HepG2 (cell line): Measurements from ENCODE around the gene CREBBP. TPM values are rescaled to one million over a fixed set of nuclear protein-coding genes. Genes with fewer than 3 reads are reported as not detected.
A peak's percentile ranks its signal among the peaks of the same experiment; 100 is the strongest.

ENCODE experiments used
- ETV5 ChIP-seq: IDR thresholded peaks from 2 replicates; pipeline ENCODE4 v1.6.1; 2018; ENCODE audit warnings: missing biosample characterization, missing genetic modification reagents, inconsistent platforms, borderline replicate concordance
- GPBP1L1 ChIP-seq: sonication (generic); formaldehyde crosslinking; IDR thresholded peaks from 2 replicates; pipeline ENCODE4 v1.5.0; 2020; ENCODE audit warnings: mild to moderate bottlenecking, missing genetic modification reagents
- HOXD1 ChIP-seq: sonication (generic); formaldehyde crosslinking; IDR thresholded peaks from 2 replicates; pipeline ENCODE4 v1.5.0; 2020; ENCODE audit warnings: missing genetic modification reagents
- JDP2 ChIP-seq: sonication (generic); formaldehyde crosslinking; IDR thresholded peaks from 2 replicates; pipeline ENCODE4 v1.8.1; 2022; ENCODE audit warnings: missing genetic modification reagents, borderline replicate concordance
- NCOA5 ChIP-seq: sonication (generic); formaldehyde crosslinking; IDR thresholded peaks from 2 replicates; pipeline ENCODE4 v1.4.0; 2020; ENCODE audit warnings: missing genetic modification reagents
- NFIB ChIP-seq: sonication (generic); formaldehyde crosslinking; IDR thresholded peaks from 2 replicates; pipeline ENCODE4 v1.9.0; 2021; ENCODE audit warnings: missing genetic modification reagents, mild to moderate bottlenecking, borderline replicate concordance
- PAWR ChIP-seq: sonication (generic); formaldehyde crosslinking; IDR thresholded peaks from 2 replicates; pipeline ENCODE4 v1.4.0; 2020; ENCODE audit warnings: missing genetic modification reagents, mild to moderate bottlenecking, borderline replicate concordance
- PHF20 ChIP-seq: sonication (generic); formaldehyde crosslinking; IDR thresholded peaks from 2 replicates; pipeline ENCODE4 v1.5.0; 2020; ENCODE audit warnings: mild to moderate bottlenecking, missing genetic modification reagents
- POGZ ChIP-seq: sonication (generic); formaldehyde crosslinking; IDR thresholded peaks from 2 replicates; pipeline ENCODE4 v1.4.0; 2020; ENCODE audit warnings: mild to moderate bottlenecking, missing genetic modification reagents
- POLR2AphosphoS2 ChIP-seq: IDR thresholded peaks from 2 replicates; pipeline ENCODE4 v1.6.1; 2011; ENCODE audit warnings: low read depth, low read length, improper control_type of control experiment
- SRSF1 ChIP-seq: fragments of 200-400 bp; formaldehyde crosslinking; optimal IDR thresholded peaks from 2 replicates; pipeline ENCODE3; 2017; ENCODE audit warnings: mild to moderate bottlenecking, low read depth, low read length, moderate library complexity
- ZMYM2 ChIP-seq: sonication (generic); formaldehyde crosslinking; IDR thresholded peaks from 2 replicates; pipeline ENCODE4 v1.8.0; 2022; ENCODE audit warnings: mild to moderate bottlenecking, missing genetic modification reagents
- ZNF263 ChIP-seq: sonication (generic); formaldehyde crosslinking; IDR thresholded peaks from 2 replicates; pipeline ENCODE4 v1.4.0; 2020; ENCODE audit warnings: missing genetic modification reagents
- ZNF616 ChIP-seq: sonication (generic); formaldehyde crosslinking; IDR thresholded peaks from 2 replicates; pipeline ENCODE4 v1.5.0; 2020; ENCODE audit warnings: low read depth, mild to moderate bottlenecking, missing genetic modification reagents
- ZNF746 ChIP-seq: sonication (generic); formaldehyde crosslinking; IDR thresholded peaks from 2 replicates; pipeline ENCODE4 v1.8.0; 2022; ENCODE audit warnings: mild to moderate bottlenecking, missing genetic modification reagents
- ZNF782 ChIP-seq: sonication (generic); formaldehyde crosslinking; IDR thresholded peaks from 2 replicates; pipeline ENCODE4 v1.4.0; 2020; ENCODE audit warnings: missing genetic modification reagents, mild to moderate bottlenecking, borderline replicate concordance
- ZNF790 ChIP-seq: sonication (generic); formaldehyde crosslinking; IDR thresholded peaks from 2 replicates; pipeline ENCODE4 v1.8.0; 2022; ENCODE audit warnings: missing genetic modification reagents, mild to moderate bottlenecking, borderline replicate concordance
- polyA plus RNA-seq, 8 experiments: library from polyadenylated mRNA; depleted of rRNA in 3 of 8; stranded (reverse) in 7 of 8; unstranded in 1 of 8; fragments of >200 nt; fragmentation: Illumina TruSeq in 4 of 8; extraction: Trizol in 4 of 8; gene quantifications; 2 replicates each; pipeline versions ENCODE4 v1.2.1 to v1.2.3, GENCODE V29; 2011 to 2016; ENCODE audit warnings: low read depth in 4 of 8, missing spikeins in 1 of 8, mixed read lengths in 1 of 8; ENCODE audit not compliant: insufficient read depth in 1 of 8
- total RNA-seq, 5 experiments: library from RNA; depleted of rRNA; stranded (reverse); fragments of >200 nt; fragmentation: Illumina TruSeq; extraction: Trizol; gene quantifications; 2 replicates each; pipeline ENCODE4 v1.2.3, GENCODE V29; 2016; ENCODE audit warnings: low read depth in 1 of 5
- TF ChIP-seq, protein P1 (sequence below): sonication (generic); formaldehyde crosslinking; IDR thresholded peaks from 2 replicates; pipeline ENCODE4 v1.4.0; 2020; ENCODE audit warnings: missing genetic modification reagents
- TF ChIP-seq, protein P2 (sequence below): sonication (generic); formaldehyde crosslinking; IDR thresholded peaks from 2 replicates; pipeline ENCODE4 v1.8.1; 2023; ENCODE audit warnings: missing genetic modification reagents, inconsistent platforms, borderline replicate concordance
- TF ChIP-seq, protein P3 (sequence below): sonication (generic); formaldehyde crosslinking; conservative IDR thresholded peaks from 2 replicates; pipeline ENCODE4 v1.4.0; 2020; ENCODE audit warnings: missing genetic modification reagents
- TF ChIP-seq, protein P4 (sequence below): sonication (generic); formaldehyde crosslinking; IDR thresholded peaks from 2 replicates; pipeline ENCODE4 v1.4.0; 2020; ENCODE audit warnings: missing genetic modification reagents, mild to moderate bottlenecking, borderline replicate concordance
- TF ChIP-seq, protein P5 (sequence below): IDR thresholded peaks from 2 replicates; pipeline ENCODE4 v1.6.1; 2016; ENCODE audit warnings: low read depth, borderline replicate concordance

CREBBP gene
- total and polyA plus RNA-seq, 2 of the 13 experiments (the other 11 are each of a cell fraction or from before 2014, with no cell fraction given) = 5.3 to 10.4 TPM

GRCh38 chr16:3712861-3713372 lies 167.6 kb downstream of the CREBBP start (continued):
- TF ChIP-seq POLR2AphosphoS2 (no peak), GPBP1L1 (CRISPR knock-in tag) (no peak), NCOA5 (CRISPR knock-in tag) (no peak), POGZ (no peak), ZNF616 (CRISPR knock-in tag) (no peak), ZNF746 (no peak), HOXD1 (CRISPR knock-in tag) (no peak), PAWR (CRISPR knock-in tag) (no peak), ZNF782 (CRISPR knock-in tag) (no peak), PHF20 (CRISPR knock-in tag) (no peak), ETV5 (CRISPR knock-in tag) (no peak), ZNF263 (CRISPR knock-in tag) (no peak), NFIB (no peak), ZMYM2 (CRISPR knock-in tag) (no peak; the same call in 1 of the 2 replicates), JDP2 (CRISPR knock-in tag) (no peak), SRSF1 (no peak), ZNF790 (CRISPR knock-in tag) (no peak)
- TF ChIP-seq, protein P1, sequence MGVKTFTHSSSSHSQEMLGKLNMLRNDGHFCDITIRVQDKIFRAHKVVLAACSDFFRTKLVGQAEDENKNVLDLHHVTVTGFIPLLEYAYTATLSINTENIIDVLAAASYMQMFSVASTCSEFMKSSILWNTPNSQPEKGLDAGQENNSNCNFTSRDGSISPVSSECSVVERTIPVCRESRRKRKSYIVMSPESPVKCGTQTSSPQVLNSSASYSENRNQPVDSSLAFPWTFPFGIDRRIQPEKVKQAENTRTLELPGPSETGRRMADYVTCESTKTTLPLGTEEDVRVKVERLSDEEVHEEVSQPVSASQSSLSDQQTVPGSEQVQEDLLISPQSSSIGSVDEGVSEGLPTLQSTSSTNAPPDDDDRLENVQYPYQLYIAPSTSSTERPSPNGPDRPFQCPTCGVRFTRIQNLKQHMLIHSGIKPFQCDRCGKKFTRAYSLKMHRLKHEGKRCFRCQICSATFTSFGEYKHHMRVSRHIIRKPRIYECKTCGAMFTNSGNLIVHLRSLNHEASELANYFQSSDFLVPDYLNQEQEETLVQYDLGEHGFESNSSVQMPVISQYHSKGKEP (CRISPR knock-in tag) = no peak
- TF ChIP-seq, protein P2, sequence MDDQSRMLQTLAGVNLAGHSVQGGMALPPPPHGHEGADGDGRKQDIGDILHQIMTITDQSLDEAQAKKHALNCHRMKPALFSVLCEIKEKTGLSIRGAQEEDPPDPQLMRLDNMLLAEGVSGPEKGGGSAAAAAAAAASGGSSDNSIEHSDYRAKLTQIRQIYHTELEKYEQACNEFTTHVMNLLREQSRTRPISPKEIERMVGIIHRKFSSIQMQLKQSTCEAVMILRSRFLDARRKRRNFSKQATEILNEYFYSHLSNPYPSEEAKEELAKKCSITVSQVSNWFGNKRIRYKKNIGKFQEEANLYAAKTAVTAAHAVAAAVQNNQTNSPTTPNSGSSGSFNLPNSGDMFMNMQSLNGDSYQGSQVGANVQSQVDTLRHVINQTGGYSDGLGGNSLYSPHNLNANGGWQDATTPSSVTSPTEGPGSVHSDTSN (CRISPR knock-in tag) = no peak
- TF ChIP-seq, protein P3, sequence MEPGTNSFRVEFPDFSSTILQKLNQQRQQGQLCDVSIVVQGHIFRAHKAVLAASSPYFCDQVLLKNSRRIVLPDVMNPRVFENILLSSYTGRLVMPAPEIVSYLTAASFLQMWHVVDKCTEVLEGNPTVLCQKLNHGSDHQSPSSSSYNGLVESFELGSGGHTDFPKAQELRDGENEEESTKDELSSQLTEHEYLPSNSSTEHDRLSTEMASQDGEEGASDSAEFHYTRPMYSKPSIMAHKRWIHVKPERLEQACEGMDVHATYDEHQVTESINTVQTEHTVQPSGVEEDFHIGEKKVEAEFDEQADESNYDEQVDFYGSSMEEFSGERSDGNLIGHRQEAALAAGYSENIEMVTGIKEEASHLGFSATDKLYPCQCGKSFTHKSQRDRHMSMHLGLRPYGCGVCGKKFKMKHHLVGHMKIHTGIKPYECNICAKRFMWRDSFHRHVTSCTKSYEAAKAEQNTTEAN = peak; percentile 66; the same call in 1 of the 2 replicates
- TF ChIP-seq, protein P4, sequence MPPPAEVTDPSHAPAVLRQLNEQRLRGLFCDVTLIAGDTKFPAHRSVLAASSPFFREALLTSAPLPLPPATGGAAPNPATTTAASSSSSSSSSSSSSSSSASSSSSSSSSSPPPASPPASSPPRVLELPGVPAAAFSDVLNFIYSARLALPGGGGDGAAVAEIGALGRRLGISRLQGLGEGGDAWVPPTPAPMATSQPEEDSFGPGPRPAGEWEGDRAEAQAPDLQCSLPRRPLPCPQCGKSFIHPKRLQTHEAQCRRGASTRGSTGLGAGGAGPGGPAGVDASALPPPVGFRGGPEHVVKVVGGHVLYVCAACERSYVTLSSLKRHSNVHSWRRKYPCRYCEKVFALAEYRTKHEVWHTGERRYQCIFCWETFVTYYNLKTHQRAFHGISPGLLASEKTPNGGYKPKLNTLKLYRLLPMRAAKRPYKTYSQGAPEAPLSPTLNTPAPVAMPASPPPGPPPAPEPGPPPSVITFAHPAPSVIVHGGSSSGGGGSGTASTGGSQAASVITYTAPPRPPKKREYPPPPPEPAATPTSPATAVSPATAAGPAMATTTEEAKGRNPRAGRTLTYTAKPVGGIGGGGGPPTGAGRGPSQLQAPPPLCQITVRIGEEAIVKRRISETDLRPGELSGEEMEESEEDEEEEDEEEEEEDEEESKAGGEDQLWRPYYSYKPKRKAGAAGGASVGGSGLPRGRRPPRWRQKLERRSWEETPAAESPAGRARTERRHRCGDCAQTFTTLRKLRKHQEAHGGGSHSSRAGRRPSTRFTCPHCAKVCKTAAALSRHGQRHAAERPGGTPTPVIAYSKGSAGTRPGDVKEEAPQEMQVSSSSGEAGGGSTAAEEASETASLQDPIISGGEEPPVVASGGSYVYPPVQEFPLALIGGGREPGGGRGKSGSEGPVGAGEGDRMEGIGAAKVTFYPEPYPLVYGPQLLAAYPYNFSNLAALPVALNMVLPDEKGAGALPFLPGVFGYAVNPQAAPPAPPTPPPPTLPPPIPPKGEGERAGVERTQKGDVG (CRISPR knock-in tag) = 0 out of 2 replicates have a peak, but pooled peaks have one; percentile 26
- TF ChIP-seq, protein P5, sequence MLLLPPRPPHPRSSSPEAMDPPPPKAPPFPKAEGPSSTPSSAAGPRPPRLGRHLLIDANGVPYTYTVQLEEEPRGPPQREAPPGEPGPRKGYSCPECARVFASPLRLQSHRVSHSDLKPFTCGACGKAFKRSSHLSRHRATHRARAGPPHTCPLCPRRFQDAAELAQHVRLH = no peak
